GM23338 (cell line): ENCODE data around the gene CLCNKA. TPM values are rescaled to one million over a fixed set of nuclear protein-coding genes. Genes with fewer than 3 reads are reported as not detected.

Experiments
- ATAC-seq: fragments of 200-7000 bp; cut with Tn5 transposase; 3 replicates; pipeline ENCODE4 v1.9.1; 2020
- DNase-seq: peaks from one replicate; pipeline ENCODE4 v3.0.0-alpha.2; 2015; ENCODE audit warnings: low spot score
- H2AFZ ChIP-seq: fragments of 200-600 bp; sonication (generic); 2 replicates; pipeline ENCODE4 v1.8.0; 2016; ENCODE audit warnings: antibody characterized with exemption, mild to moderate bottlenecking, moderate library complexity
- H3F3A ChIP-seq: fragments of 200-600 bp; sonication (generic); replicated peaks from 2 replicates; pipeline ENCODE4 v1.8.0; 2017; ENCODE audit warnings: antibody characterized with exemption, mixed run types, low read depth
- H3K27ac ChIP-seq: fragments of 200-600 bp; sonication (generic); 2 replicates; pipeline ENCODE4 v1.6.1; 2016; ENCODE audit warnings: low read depth
- H3K27me3 ChIP-seq: fragments of 200-600 bp; sonication (generic); 2 replicates; pipeline ENCODE4 v1.8.0; 2016; ENCODE audit warnings: mild to moderate bottlenecking, mixed run types, moderate library complexity; ENCODE audit not compliant: insufficient read depth
- H3K36me3 ChIP-seq: fragments of 200-600 bp; sonication (generic); 2 replicates; pipeline ENCODE4 v1.8.0; 2016; ENCODE audit warnings: mild to moderate bottlenecking; ENCODE audit not compliant: insufficient read depth
- H3K4me1 ChIP-seq: fragments of 200-600 bp; sonication (generic); 2 replicates; pipeline ENCODE4 v1.8.0; 2016; ENCODE audit warnings: mild to moderate bottlenecking, moderate library complexity; ENCODE audit not compliant: insufficient read depth
- H3K4me2 ChIP-seq: fragments of 200-600 bp; sonication (generic); 2 replicates; pipeline ENCODE4 v1.7.1; 2017; ENCODE audit warnings: mixed run types
- H3K4me3 ChIP-seq: fragments of 200-600 bp; sonication (generic); 2 replicates; pipeline ENCODE4 v1.6.1; 2016; ENCODE audit warnings: mixed run types
- H3K79me2 ChIP-seq: fragments of 200-600 bp; sonication (generic); replicated peaks from 2 replicates; pipeline ENCODE4 v1.8.0; 2017; ENCODE audit warnings: mild to moderate bottlenecking; ENCODE audit not compliant: insufficient read depth
- H3K9me2 ChIP-seq: fragments of 200-600 bp; sonication (generic); 2 replicates; pipeline ENCODE4 v1.8.0; 2017; ENCODE audit not compliant: insufficient read depth
- H4K20me1 ChIP-seq: fragments of 200-600 bp; sonication (generic); replicated peaks from 2 replicates; pipeline ENCODE4 v1.8.0; 2017; ENCODE audit warnings: mild to moderate bottlenecking; ENCODE audit not compliant: insufficient read depth
- H3K27ac Mint-ChIP-seq: 2 replicates; pipeline ENCODE4 v1.8.0; 2020; ENCODE audit warnings: inconsistent platforms, mild to moderate bottlenecking, moderate library complexity, mixed read lengths
- H3K27me3 Mint-ChIP-seq: 3 replicates; pipeline ENCODE4 v1.8.0; 2022; ENCODE audit warnings: low read depth, mild to moderate bottlenecking, moderate library complexity, mixed read lengths, inconsistent platforms; ENCODE audit not compliant: insufficient read depth, poor library complexity
- H3K36me3 Mint-ChIP-seq: 3 replicates; pipeline ENCODE4 v1.8.0; 2021; ENCODE audit warnings: low read depth, mild to moderate bottlenecking, inconsistent platforms, moderate library complexity, mixed read lengths
- H3K4me1 Mint-ChIP-seq: 3 replicates; pipeline ENCODE4 v1.8.0; 2020; ENCODE audit warnings: mild to moderate bottlenecking, inconsistent platforms, mixed read lengths
- H3K4me3 Mint-ChIP-seq: 3 replicates; pipeline ENCODE4 v1.8.0; 2021; ENCODE audit warnings: moderate library complexity, mild to moderate bottlenecking, inconsistent platforms, mixed read lengths
- H3K9me3 Mint-ChIP-seq: 3 replicates; pipeline ENCODE4 v1.8.0; 2020; ENCODE audit warnings: moderate library complexity, mild to moderate bottlenecking, inconsistent platforms, mixed read lengths
- CTCF ChIP-seq, 2 experiments: fragments of 200-600 bp in 1 of 2; sonication (generic) in 1 of 2; conservative IDR thresholded peaks; 2 replicates each; pipeline versions ENCODE4 v1.5.1 to v1.6.1; 2016 to 2017; ENCODE audit warnings: antibody characterized with exemption in 2 of 2, low read depth in 2 of 2, mild to moderate bottlenecking in 2 of 2, moderate library complexity in 1 of 2
- EZH2 ChIP-seq: fragments of 200-600 bp; sonication (generic); IDR thresholded peaks from one replicate; pipeline ENCODE4 v1.8.0; 2017; ENCODE audit warnings: antibody characterized with exemption, mild to moderate bottlenecking, low read depth; ENCODE audit not compliant: unreplicated experiment
- EZH2phosphoT487 ChIP-seq: fragments of 200-600 bp; sonication (generic); IDR thresholded peaks from one replicate; pipeline ENCODE4 v1.8.1; 2018; ENCODE audit warnings: antibody characterized with exemption; ENCODE audit not compliant: unreplicated experiment
- JUNB ChIP-seq: IDR thresholded peaks from one replicate; pipeline ENCODE4 v1.6.1; 2016; ENCODE audit warnings: antibody characterized with exemption; ENCODE audit not compliant: unreplicated experiment
- NANOG ChIP-seq: IDR thresholded peaks from 2 replicates; pipeline ENCODE4 v1.6.1; 2016; ENCODE audit warnings: antibody characterized with exemption, borderline replicate concordance
- POLR2AphosphoS5 ChIP-seq: IDR thresholded peaks from 2 replicates; pipeline ENCODE4 v1.6.1; 2016; ENCODE audit warnings: antibody characterized with exemption, low read depth
- REST ChIP-seq: IDR thresholded peaks from one replicate; pipeline ENCODE4 v1.6.1; 2018; ENCODE audit warnings: antibody characterized with exemption; ENCODE audit not compliant: unreplicated experiment
- STAT1 ChIP-seq: IDR thresholded peaks from one replicate; pipeline ENCODE4 v1.6.1; 2016; ENCODE audit warnings: antibody characterized with exemption; ENCODE audit not compliant: unreplicated experiment
- ZNF331 ChIP-seq: fragments of 250-450 bp; sonication (Bioruptor Pico); IDR thresholded peaks from 2 replicates; pipeline ENCODE4 v1.5.0; 2020; ENCODE audit warnings: low read depth, mild to moderate bottlenecking, moderate library complexity
- polyA plus RNA-seq: library from polyadenylated mRNA; unstranded; fragments of >200 nt; fragmentation: Nextera tagmentation; extraction: Ambion mirVana; gene quantifications from 2 replicates; pipeline ENCODE4 v1.2.1, GENCODE V29; 2016
- total RNA-seq: library from RNA; depleted of rRNA; stranded (reverse); fragments of >200 nt; shearing (Covaris generic); gene quantifications from 2 replicates; pipeline ENCODE4 v1.2.3, GENCODE V29; 2014
- TF ChIP-seq, protein P1 (sequence below): fragments of 250-450 bp; sonication (Bioruptor Pico); IDR thresholded peaks from 2 replicates; pipeline ENCODE4 v1.5.0; 2020; ENCODE audit warnings: mild to moderate bottlenecking, moderate library complexity

CLCNKA gene
- total and polyA plus RNA-seq, 2 experiments from 2014 or later = 0.59 to 0.76 TPM

GRCh38 chr1:16046842-16047241 is 25.0 kb downstream of the CLCNKA start (continued):
- TF ChIP-seq EZH2phosphoT487 = no peak
- TF ChIP-seq EZH2 = no peak
- TF ChIP-seq JUNB = no peak
- TF ChIP-seq NANOG = no peak

DNA sequence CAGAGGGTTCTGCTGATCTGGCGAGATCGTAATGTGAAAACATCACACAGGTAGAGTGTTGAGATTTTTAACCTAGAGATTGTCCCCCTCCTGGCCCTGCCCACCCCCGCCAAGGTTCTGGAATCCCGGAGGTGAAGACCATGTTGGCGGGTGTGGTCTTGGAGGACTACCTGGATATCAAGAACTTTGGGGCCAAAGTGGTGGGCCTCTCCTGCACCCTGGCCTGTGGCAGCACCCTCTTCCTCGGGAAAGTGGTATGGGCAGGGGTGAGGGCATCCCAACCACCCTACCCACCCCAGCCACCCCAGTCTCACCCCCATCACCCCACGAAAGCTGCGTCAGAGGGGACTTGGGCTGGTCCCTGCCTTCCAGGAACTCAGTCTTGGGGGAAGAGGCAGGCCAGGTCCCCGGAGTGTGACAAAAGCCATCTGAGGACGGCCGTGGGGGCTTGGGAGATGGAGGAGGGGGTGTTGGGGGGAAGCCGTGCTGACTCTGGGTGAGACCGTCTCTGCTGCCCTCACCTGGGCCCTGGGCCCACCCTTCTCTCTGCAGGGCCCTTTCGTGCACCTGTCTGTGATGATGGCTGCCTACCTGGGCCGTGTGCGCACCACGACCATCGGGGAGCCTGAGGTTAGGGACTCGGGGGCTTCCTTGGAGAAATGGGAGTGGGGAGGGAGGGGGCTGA is 26.1 kb downstream of the CLCNKA start:
- H3K4me1 Mint-ChIP-seq = peaks cover 12% of the 10 kb centered on the region

More for the DNA sequence above, 26.1 kb downstream of the CLCNKA start:
- H3K27ac Mint-ChIP-seq = no peak overlapping the region
- no peak for TF ChIP-seq POLR2AphosphoS5
- no peak for TF ChIP-seq JUNB
- TF ChIP-seq CTCF (conservative IDR thresholded peaks at IDR 0.05; ENCODE audit: low read depth in 2 of 2) = peak in 1 of 2 experiments; percentile 28; a peak in 2 of 4 replicates
- TF ChIP-seq ZNF331 = no peak
- no peak for TF ChIP-seq STAT1
- TF ChIP-seq, protein P1, sequence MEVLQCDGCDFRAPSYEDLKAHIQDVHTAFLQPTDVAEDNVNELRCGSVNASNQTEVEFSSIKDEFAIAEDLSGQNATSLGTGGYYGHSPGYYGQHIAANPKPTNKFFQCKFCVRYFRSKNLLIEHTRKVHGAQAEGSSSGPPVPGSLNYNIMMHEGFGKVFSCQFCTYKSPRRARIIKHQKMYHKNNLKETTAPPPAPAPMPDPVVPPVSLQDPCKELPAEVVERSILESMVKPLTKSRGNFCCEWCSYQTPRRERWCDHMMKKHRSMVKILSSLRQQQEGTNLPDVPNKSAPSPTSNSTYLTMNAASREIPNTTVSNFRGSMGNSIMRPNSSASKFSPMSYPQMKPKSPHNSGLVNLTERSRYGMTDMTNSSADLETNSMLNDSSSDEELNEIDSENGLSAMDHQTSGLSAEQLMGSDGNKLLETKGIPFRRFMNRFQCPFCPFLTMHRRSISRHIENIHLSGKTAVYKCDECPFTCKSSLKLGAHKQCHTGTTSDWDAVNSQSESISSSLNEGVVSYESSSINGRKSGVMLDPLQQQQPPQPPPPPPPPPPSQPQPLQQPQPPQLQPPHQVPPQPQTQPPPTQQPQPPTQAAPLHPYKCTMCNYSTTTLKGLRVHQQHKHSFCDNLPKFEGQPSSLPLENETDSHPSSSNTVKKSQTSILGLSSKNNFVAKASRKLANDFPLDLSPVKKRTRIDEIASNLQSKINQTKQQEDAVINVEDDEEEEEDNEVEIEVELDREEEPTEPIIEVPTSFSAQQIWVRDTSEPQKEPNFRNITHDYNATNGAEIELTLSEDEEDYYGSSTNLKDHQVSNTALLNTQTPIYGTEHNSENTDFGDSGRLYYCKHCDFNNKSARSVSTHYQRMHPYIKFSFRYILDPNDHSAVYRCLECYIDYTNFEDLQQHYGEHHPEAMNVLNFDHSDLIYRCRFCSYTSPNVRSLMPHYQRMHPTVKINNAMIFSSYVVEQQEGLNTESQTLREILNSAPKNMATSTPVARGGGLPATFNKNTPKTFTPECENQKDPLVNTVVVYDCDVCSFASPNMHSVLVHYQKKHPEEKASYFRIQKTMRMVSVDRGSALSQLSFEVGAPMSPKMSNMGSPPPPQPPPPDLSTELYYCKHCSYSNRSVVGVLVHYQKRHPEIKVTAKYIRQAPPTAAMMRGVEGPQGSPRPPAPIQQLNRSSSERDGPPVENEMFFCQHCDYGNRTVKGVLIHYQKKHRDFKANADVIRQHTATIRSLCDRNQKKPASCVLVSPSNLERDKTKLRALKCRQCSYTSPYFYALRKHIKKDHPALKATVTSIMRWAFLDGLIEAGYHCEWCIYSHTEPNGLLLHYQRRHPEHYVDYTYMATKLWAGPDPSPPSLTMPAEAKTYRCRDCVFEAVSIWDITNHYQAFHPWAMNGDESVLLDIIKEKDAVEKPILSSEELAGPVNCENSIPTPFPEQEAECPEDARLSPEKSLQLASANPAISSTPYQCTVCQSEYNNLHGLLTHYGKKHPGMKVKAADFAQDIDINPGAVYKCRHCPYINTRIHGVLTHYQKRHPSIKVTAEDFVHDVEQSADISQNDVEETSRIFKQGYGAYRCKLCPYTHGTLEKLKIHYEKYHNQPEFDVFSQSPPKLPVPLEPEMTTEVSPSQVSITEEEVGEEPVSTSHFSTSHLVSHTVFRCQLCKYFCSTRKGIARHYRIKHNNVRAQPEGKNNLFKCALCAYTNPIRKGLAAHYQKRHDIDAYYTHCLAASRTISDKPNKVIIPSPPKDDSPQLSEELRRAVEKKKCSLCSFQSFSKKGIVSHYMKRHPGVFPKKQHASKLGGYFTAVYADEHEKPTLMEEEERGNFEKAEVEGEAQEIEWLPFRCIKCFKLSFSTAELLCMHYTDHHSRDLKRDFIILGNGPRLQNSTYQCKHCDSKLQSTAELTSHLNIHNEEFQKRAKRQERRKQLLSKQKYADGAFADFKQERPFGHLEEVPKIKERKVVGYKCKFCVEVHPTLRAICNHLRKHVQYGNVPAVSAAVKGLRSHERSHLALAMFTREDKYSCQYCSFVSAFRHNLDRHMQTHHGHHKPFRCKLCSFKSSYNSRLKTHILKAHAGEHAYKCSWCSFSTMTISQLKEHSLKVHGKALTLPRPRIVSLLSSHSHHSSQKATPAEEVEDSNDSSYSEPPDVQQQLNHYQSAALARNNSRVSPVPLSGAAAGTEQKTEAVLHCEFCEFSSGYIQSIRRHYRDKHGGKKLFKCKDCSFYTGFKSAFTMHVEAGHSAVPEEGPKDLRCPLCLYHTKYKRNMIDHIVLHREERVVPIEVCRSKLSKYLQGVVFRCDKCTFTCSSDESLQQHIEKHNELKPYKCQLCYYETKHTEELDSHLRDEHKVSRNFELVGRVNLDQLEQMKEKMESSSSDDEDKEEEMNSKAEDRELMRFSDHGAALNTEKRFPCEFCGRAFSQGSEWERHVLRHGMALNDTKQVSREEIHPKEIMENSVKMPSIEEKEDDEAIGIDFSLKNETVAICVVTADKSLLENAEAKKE = no peak
- TF ChIP-seq NANOG = no peak
- no peak for TF ChIP-seq EZH2
- TF ChIP-seq REST = no peak
- no peak for DNase-seq
- H3K79me2 ChIP-seq = no peaks in the 10 kb centered on the region
- no peaks in the 10 kb centered on the region for H3K9me3 Mint-ChIP-seq
- no peaks in the 10 kb centered on the region for H3K9me2 ChIP-seq
- H3K27me3 Mint-ChIP-seq = peaks cover 6% of the 10 kb centered on the region
- peak overlapping the region; percentile 71 for H3K4me3 ChIP-seq
- H3F3A ChIP-seq = no peaks in the 10 kb centered on the region
- H3K27ac ChIP-seq = no peak overlapping the region
- peak; percentile 49 for ATAC-seq
- H3K36me3 ChIP-seq = no peaks in the 10 kb centered on the region
- no peaks in the 10 kb centered on the region for H4K20me1 ChIP-seq
- H3K4me1 ChIP-seq = 0 out of 2 replicates have a peak, but pooled peaks cover 5% of the 10 kb centered on the region
- H3K4me3 Mint-ChIP-seq = peak overlapping the region; percentile 74
- H3K4me2 ChIP-seq = peak overlapping the region; percentile 89
- H3K27me3 ChIP-seq = no peaks in the 10 kb centered on the region
- H3K36me3 Mint-ChIP-seq = no peaks in the 10 kb centered on the region
- H2AFZ ChIP-seq = peak overlapping the region; percentile 84
